Neuronal stem cell (in vitro differentiated cells): ENCODE data around the gene RBBP8NL.

ENCODE experiments used
- DNase-seq: peaks from one replicate; pipeline ENCODE4 v3.0.0-alpha.2; 2013; ENCODE audit warnings: low spot score
- H2AFZ ChIP-seq: one replicate; pipeline ENCODE4 v1.6.1; 2013; ENCODE audit warnings: mild to moderate bottlenecking, low read length, inconsistent platforms
- H2AK5ac ChIP-seq: 2 replicates; pipeline ENCODE4 v1.6.1; 2013; ENCODE audit warnings: low read depth, mild to moderate bottlenecking, inconsistent platforms, low read length, moderate library complexity, mixed read lengths
- H2BK120ac ChIP-seq: 2 replicates; pipeline ENCODE4 v1.6.1; 2013; ENCODE audit warnings: low read depth, mild to moderate bottlenecking, inconsistent platforms, low read length, moderate library complexity, mixed read lengths
- H2BK12ac ChIP-seq: one replicate; pipeline ENCODE4 v1.6.1; 2013; ENCODE audit warnings: low read length, inconsistent platforms
- H2BK15ac ChIP-seq: 2 replicates; pipeline ENCODE4 v1.6.1; 2013; ENCODE audit warnings: mild to moderate bottlenecking, low read length, inconsistent platforms, mixed read lengths
- H2BK5ac ChIP-seq: one replicate; pipeline ENCODE4 v1.6.1; 2013; ENCODE audit warnings: inconsistent platforms, mild to moderate bottlenecking, low read length, moderate library complexity
- H3K14ac ChIP-seq: one replicate; pipeline ENCODE4 v1.6.1; 2013; ENCODE audit warnings: low read length, inconsistent platforms
- H3K18ac ChIP-seq: 2 replicates; pipeline ENCODE4 v1.6.1; 2013; ENCODE audit warnings: low read length, inconsistent platforms
- H3K23ac ChIP-seq: 2 replicates; pipeline ENCODE4 v1.6.1; 2013; ENCODE audit warnings: low read depth, mild to moderate bottlenecking, mixed read lengths, low read length, inconsistent platforms; ENCODE audit not compliant: poor library complexity
- H3K27ac ChIP-seq: replicated peaks from 3 replicates; pipeline ENCODE4 v1.5.1; 2013; ENCODE audit warnings: low read length, inconsistent platforms
- H3K27me3 ChIP-seq, 3 experiments: 2 replicates each; pipeline ENCODE4 v1.6.1; 2013; ENCODE audit warnings: low read length in 3 of 3, mild to moderate bottlenecking in 2 of 3, inconsistent platforms in 1 of 3, low read depth in 1 of 3, mixed read lengths in 1 of 3, moderate library complexity in 1 of 3; ENCODE audit not compliant: control insufficient read depth in 3 of 3, insufficient read depth in 3 of 3
- H3K36me3 ChIP-seq, 2 donors: replicated peaks in 1 of 2; 2 replicates each; pipeline ENCODE4 v1.6.1; 2013; ENCODE audit warnings: low read length in 2 of 2; ENCODE audit not compliant: control insufficient read depth in 2 of 2, insufficient read depth in 2 of 2
- H3K4ac ChIP-seq: 2 replicates; pipeline ENCODE4 v1.6.1; 2013; ENCODE audit warnings: inconsistent platforms, mild to moderate bottlenecking, low read length, moderate library complexity
- H3K4me1 ChIP-seq, 2 donors: 1 replicate in 1 of 2; 2 replicates in 1 of 2; pipeline ENCODE4 v1.6.1; 2013; ENCODE audit warnings: low read length in 2 of 2, low read depth in 1 of 2; ENCODE audit not compliant: control insufficient read depth in 2 of 2, insufficient read depth in 1 of 2
- H3K4me2 ChIP-seq: one replicate; pipeline ENCODE4 v1.6.1; 2013; ENCODE audit warnings: mild to moderate bottlenecking, low read length, inconsistent platforms; ENCODE audit not compliant: insufficient read depth, poor library complexity, severe bottlenecking
- H3K4me3 ChIP-seq, 2 donors: 2 replicates each; pipeline ENCODE4 v1.5.1; 2013; ENCODE audit warnings: low read length in 2 of 2, mild to moderate bottlenecking in 2 of 2, inconsistent platforms in 1 of 2, moderate library complexity in 1 of 2
- H3K79me1 ChIP-seq: one replicate; pipeline ENCODE4 v1.6.1; 2013; ENCODE audit warnings: low read depth, mild to moderate bottlenecking, inconsistent platforms, low read length, moderate library complexity
- H3K9ac ChIP-seq: one replicate; pipeline ENCODE4 v1.6.1; 2013; ENCODE audit warnings: mild to moderate bottlenecking, low read depth, low read length, inconsistent platforms; ENCODE audit not compliant: poor library complexity
- H3K9me3 ChIP-seq, 2 donors: replicated peaks in 1 of 2; 2 replicates each; pipeline versions ENCODE3 to v1.6.1; 2013; ENCODE audit warnings: low read length in 2 of 2, mild to moderate bottlenecking in 2 of 2, inconsistent platforms in 1 of 2, low read depth in 1 of 2, mixed read lengths in 1 of 2, moderate library complexity in 1 of 2; ENCODE audit not compliant: control insufficient read depth in 2 of 2, insufficient read depth in 1 of 2
- H4K8ac ChIP-seq: one replicate; pipeline ENCODE4 v1.6.1; 2013; ENCODE audit warnings: low read depth, mild to moderate bottlenecking, inconsistent platforms, low read length, moderate library complexity
- H4K91ac ChIP-seq: one replicate; pipeline ENCODE4 v1.6.1; 2013; ENCODE audit warnings: low read length, low read depth, mild to moderate bottlenecking, inconsistent platforms; ENCODE audit not compliant: poor library complexity
- WGBS, 2 donors: extraction: QIAGEN DNeasy Blood & Tissue Kit; methylation state at CpG; one replicate each; pipeline ENCODE4 v1.1.7; 2013; ENCODE audit warnings: missing lambda C conversion rate in 2 of 2, mixed read lengths in 1 of 2; ENCODE audit not compliant: insufficient read length in 2 of 2, insufficient replicate concordance in 1 of 2; ENCODE audit errors: extremely low coverage in 2 of 2; 5-methylcytosine and 5-hydroxymethylcytosine counted together

Gene RBBP8NL

DNA sequence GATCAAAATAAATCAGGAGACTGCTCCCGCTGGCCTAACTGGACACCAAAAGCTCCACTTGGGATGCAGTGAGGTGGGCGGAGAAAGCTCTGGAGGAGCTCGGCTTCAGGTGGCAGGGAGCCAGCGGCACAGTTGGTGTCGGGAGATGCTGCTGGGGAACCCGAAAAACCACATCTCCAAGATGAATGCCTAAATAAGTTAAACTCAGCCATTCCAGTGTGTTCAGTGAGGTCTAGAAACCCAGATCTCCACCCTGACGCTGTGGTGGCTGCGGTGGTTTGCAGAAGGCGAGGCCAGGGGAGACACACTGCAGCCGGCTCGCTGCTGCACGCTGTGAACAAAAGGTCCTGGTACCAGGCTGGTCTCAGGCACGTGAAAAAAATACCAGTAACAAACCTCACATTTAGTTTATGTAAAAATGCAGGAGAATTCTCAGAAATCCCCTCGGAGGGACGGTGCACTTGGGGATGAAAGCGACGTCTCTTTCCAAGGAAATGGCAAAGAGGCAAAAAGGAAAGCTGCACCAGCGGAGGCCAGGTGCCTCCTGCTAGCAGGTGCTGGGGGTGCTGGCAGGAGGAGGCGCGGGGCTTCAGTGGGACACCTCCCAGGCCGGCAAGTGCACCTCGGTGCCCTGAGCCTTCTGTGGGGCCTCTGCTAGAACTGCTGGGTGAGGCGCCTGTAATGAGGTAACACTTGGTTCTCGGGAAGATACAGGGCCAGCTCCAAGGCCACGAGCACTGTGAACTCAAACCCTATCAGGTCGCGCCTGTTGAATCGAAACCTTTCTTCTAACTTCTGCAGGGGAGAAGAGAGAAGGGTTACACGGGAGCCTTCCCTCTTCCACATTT lies 36.8 kb downstream of the RBBP8NL start:
- WGBS, 2 donors, result no CpG with 5 or more reads among the region's 29 CpGs

DNA sequence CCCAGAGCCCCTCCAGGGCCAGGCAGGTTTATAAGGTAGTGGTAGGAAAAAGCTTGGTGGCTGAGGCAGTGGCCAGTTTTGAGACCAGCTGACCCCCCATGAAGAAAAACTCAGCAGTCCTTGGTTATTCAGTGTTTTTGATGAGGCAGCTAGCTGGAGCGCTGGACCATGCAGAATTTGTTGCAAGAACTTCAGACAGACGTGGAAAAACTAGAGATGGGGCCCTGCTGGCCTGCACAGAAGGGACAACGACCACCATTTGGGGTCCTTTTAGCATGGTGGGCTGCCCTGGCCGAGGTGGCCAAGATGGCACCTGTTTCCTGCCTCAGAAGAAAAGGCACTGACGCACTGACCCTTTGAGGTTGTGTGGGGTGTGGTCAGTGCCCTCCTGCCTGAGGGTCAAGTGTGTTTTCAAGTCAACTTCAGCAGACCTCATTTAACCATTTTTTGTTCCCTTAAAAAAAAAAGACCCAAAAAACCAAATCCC lies 37.7 kb downstream of the RBBP8NL start:
- H3K14ac ChIP-seq, result no peak overlapping the region
- H3K4me3 ChIP-seq, result peak overlapping the region in 1 of 2 donors; percentile 42
- H3K9me3 ChIP-seq, result no peaks in the 10 kb centered on the region
- DNase-seq, result no peak
- WGBS, 2 donors, result no CpG with 5 or more reads among the region's 5 CpGs
- no peak overlapping the region for H2AK5ac ChIP-seq
- H3K27ac ChIP-seq, result no peak overlapping the region
- no peak overlapping the region for H4K91ac ChIP-seq
- no peak overlapping the region for H3K23ac ChIP-seq
- no peak overlapping the region for H4K8ac ChIP-seq
- H3K4ac ChIP-seq, result no peak overlapping the region
- no peak overlapping the region for H3K18ac ChIP-seq
- H3K4me2 ChIP-seq, result no peak overlapping the region
- H3K36me3 ChIP-seq, result peaks cover 54 to 73% of the 10 kb centered on the region in 2 donors
- no peak overlapping the region for H2BK120ac ChIP-seq
- H3K9ac ChIP-seq, result no peak overlapping the region
- H3K27me3 ChIP-seq, result no peaks in the 10 kb centered on the region
- no peak overlapping the region for H2BK5ac ChIP-seq
- peaks cover 7 to 11% of the 10 kb centered on the region in 2 donors for H3K4me1 ChIP-seq
- peaks cover 27% of the 10 kb centered on the region for H3K79me1 ChIP-seq
- H2AFZ ChIP-seq, result no peak overlapping the region
- no peak overlapping the region for H2BK12ac ChIP-seq
- no peak overlapping the region for H2BK15ac ChIP-seq

More for the DNA sequence above, 36.8 kb downstream of the RBBP8NL start:
- Histone ChIP-seq H2BK120ac (no peak overlapping the region), H3K27me3 (no peaks in the 10 kb centered on the region), H3K9me3 (no peaks in the 10 kb centered on the region), H2BK15ac (no peak overlapping the region), H2BK5ac (no peak overlapping the region), H2AK5ac (no peak overlapping the region), H3K18ac (no peak overlapping the region), H3K4ac (no peak overlapping the region), H3K23ac (peak overlapping the region; percentile 27), H3K36me3 (peaks cover 54 to 76% of the 10 kb centered on the region in 2 donors), H4K8ac (no peak overlapping the region), H3K4me3 (no peak overlapping the region), H2AFZ (no peak overlapping the region), H4K91ac (no peak overlapping the region), H3K27ac (no peak overlapping the region), H3K14ac (no peak overlapping the region), H2BK12ac (no peak overlapping the region), H3K4me1 (peaks cover 7 to 8% of the 10 kb centered on the region in 2 donors), H3K79me1 (peaks cover 27% of the 10 kb centered on the region), H3K4me2 (no peak overlapping the region), H3K9ac (no peak overlapping the region)
- no peak for DNase-seq

DNA sequence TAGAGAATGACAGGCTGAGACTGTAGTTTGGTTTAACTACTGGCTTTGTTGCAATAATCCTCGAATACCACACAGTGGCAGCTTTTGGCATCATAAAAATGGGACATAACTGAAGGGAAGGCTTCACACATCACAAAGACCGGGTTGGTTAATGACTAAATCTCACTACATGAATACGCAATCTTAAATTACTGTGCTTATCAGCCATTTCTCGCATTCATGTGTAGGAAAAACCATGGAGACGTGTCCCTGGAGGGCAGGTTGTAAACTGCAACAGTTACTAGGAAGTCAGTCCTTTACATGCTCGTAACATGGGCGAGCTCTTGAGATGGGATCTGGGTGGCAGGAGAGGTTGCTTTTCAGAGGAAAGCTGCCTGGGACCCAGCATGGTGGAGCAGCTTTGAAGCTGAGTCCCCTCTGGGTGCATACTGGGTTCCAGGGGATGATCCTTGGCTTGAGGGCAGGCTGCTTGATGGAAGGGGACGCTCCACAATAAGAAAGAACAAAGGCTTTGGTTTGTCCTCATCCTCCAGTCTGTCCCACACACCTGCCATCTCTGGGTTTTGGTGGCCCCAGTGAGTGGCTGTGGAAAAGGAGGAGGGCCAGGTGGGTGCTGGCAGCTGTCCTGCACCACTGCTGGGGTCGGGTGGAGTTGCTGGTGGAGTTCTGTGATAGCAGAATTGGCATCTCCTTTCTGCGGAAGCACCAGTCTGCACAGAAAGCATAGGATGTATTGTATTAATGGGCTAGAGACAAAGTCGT lies 38.3 kb downstream of the RBBP8NL start:
- H3K27ac ChIP-seq, result no peak overlapping the region
- no peak overlapping the region for H3K4me2 ChIP-seq
- no peak overlapping the region for H2BK120ac ChIP-seq
- no peak overlapping the region for H3K18ac ChIP-seq
- no peaks in the 10 kb centered on the region for H3K27me3 ChIP-seq
- H3K4me3 ChIP-seq, result peak overlapping the region in 1 of 2 donors; percentile 9
- H3K79me1 ChIP-seq, result peaks cover 27% of the 10 kb centered on the region
- no peak overlapping the region for H2AFZ ChIP-seq
- peaks cover 49 to 71% of the 10 kb centered on the region in 2 donors for H3K36me3 ChIP-seq
- peak overlapping the region; percentile 76 for H4K8ac ChIP-seq
- no peak overlapping the region for H2BK15ac ChIP-seq
- no peak overlapping the region for H4K91ac ChIP-seq
- DNase-seq, result no peak
- no peak overlapping the region for H3K23ac ChIP-seq
- no peak overlapping the region for H3K4ac ChIP-seq
- H3K4me1 ChIP-seq, result peaks cover 7 to 11% of the 10 kb centered on the region in 2 donors
- H2BK12ac ChIP-seq, result no peak overlapping the region
- H3K9me3 ChIP-seq, result no peaks in the 10 kb centered on the region
- no peak overlapping the region for H2AK5ac ChIP-seq
- WGBS, 2 donors, result no CpG with 5 or more reads among the region's 11 CpGs
- H3K9ac ChIP-seq, result no peak overlapping the region
- H2BK5ac ChIP-seq, result no peak overlapping the region
- no peak overlapping the region for H3K14ac ChIP-seq
